HL-60/S4 (cell line): ENCODE measurements around the gene PASD1.

Experiments used
- in situ Hi-C: fragments of 300-500 bp; cut with MboI; formaldehyde crosslinking; loops from 2 replicates; pipeline ENCODE4 v1.14.3; 2022; ENCODE audit warnings: low sequenced_read_pairs

The PASD1 gene

DNA sequence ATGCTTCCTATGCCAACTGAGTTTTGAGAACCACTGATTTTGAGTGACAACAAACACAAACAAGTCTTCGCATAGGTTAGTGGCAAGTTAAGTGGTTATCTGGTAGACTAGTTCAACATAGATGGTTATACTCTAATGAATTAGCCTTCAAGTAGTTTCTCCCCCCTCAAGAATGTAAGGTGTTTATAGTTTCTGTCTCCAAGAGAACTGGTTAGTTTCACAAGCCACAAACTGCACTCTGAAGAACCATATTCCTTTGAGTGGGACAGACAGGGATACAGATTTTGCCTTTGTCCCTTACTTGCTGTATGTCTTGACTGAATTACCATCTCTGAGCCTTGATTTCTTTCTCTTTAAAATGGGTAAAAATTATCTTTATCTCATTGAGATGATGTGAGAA, 41.5 kb downstream of the PASD1 start:
- in situ Hi-C loops, result no loop called here

DNA sequence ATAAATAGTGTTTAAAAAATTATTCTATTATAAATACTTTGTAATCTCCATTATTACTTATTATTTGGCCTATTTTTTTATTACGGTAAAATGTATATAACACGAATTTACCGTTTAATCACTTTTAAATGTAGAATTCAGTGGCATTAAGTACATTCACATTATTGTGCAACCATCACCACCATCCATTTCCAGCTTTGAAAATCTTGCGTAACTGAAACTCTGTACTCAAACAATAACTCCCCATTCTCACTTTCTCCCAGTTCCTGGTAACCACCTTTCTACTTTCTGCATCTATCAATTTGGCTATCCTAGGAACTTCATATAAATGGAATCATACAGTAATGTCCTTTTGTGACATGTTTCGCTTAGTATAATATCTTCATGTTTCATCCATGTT, 45.7 kb downstream of the PASD1 start:
- in situ Hi-C loops, result no loop called here

DNA sequence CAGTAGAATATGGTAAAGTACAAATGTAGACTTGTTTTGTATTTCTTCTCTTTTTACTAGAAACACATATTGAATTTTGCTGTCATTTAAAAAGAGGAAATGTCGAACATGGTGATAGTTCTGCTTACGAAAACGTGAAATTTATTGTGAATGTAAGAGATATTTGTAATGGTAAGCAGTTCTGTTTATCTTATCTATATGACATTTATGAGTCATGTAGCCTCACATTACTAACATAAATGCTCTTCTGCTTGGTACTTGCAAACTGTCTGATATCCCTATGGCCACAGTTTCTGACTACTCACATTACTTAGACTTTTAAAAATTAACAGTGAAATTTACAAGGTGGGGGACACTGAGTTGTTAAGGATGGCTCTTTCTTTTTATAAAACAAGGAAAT, 57.9 kb downstream of the PASD1 start:
- in situ Hi-C loops, result no loop called here

DNA sequence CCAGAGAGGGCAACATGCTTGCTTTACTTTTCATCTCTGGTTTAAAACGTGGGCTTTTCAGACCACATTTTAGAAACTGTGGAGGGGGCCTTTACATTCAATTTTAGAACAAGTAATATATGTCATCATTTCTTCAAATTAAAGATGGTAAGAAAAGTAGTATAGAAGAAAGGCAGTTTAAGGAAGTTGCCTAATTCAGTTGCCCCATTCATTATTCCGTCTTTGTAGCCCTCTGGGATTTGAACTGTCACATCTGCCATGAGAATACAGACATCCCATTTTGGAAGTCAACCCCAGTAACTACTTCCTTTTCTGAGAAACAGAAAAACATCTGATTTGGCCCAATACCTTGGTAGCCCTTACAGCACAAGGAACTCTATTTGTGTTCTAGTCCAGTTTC, 61.2 kb downstream of the PASD1 start:
- in situ Hi-C loops, result no loop called here

DNA sequence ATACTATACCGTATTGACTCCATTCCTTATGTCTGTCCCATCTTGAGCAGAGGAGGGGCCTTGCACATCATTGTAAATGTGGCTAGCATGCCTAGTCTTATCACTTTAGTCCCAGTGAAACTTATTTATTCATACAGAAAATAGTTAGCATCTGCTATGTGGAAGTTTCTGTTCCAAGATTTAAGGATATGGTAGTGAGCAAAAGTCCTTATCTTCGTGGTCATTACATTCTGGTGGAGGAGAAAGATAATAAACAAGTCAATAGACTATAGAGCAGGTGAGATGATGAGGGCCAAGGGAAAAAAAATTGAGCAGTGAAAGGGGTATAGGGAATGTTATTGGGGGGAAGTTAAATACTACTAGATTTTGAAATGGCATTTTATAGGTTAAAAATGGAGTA, 68.3 kb downstream of the PASD1 start:
- in situ Hi-C loops, result no loop called here

DNA sequence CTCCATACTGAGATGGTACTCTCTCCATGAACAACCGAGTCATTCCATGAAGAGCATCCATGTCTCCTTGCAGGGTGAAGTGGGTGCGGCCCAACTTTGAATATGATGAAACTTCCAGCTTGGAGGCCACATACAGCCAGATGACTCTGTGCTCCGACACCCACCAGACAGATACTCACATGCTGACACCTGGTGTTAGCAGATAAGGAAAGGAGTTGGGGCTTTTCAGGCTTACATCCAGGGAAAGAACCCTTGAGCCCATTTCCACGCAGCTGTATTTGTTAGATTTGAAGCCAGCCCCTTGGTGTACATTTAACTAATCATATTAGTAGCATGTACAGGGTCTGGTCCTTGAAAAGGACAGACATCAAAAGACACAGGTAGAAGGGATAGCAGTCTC, 69.7 kb downstream of the PASD1 start:
- in situ Hi-C loops, result no loop called here

DNA sequence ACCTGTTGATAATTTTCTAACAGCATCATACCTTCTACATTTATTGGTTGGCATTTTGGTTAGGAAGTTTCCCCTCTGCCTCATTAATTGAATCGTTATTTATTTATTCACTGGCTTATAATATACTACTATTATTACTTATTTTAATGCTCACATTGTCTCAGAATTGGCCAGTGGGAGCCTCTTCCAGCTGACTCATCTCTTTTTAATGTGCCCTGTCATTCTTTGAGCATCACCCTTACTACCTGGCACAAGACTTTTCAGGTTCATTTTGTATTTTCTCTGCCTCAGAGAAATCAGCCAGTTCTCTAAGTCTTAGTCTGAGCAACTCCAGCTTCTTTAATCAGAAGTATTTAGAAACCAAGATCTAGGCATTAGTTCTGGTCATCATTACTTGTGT, 71.5 kb downstream of the PASD1 start:
- in situ Hi-C loops, result no loop called here

DNA sequence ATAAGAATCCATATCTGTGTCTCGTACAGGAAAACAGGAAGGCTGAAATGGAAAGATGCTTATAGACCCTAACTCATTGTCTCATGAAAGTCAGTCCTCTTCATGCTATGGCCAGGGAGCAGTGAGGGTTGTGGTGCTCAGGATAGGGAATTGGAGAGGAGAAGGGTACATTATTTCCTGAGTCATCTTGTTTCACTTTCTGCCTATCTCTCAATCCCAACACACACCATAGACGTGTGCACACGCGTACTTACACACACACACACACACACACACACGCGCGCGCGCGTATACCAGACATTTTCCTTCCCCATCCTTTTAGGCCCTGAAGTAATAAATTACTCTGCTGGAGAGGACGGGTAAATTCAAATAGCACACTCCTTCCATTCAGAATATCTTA, 78.1 kb downstream of the PASD1 start:
- in situ Hi-C loops, result no loop called here

DNA sequence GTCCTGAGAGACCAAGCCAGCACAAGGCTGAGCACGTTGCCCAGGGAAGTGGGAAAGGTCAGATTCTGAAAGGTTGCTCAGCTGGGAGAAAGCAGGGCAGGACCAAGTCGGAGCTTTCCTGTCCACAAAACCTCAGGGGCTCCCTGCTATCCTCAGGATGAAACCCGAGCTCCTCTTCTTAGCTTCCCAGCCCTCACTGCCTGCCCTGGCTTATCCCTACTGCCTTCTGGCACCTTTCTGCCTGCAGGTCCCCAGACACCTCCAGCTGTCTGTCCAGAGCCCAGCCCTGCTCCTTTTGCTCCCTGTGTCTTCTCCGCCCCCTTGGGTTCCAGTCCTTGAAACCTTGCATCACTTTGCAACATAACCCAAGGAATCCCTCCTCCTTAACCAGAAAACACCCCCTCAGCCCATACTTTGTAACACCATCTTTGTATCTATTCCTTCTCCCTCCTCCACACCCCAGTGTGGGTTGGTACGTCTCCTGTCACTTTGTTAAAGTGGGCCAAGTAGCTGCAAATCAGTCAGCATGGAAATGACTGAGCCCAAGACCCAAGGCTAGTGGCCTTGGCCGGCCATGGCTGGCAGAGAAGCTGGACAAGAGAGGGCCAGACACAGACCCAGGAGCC, 111.8 kb downstream of the PASD1 start:
- in situ Hi-C loops, result loop anchor here (25.0 kb wide), 2 partner anchors 163 to 513 kb away; no protein-coding TSS in a partner anchor

DNA sequence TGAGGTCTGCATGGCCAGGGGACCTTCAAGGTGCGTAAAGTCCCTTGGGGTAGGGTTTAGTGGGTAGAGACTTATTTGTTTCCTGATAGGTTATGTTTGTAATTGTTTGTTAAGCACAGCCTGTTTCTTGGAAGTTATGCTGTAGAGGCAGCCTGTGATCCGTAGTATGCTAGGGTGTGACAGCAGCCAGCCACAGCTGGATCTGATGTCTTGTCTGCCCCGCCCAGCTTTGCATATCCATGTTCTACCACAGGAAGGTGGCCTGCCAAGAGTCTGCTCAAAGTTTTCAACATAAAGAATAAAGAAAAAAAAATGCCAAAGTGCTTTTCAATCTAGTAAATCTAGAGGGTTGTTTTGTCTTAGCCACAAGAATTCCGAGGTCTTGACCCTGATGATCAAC, 112.7 kb downstream of the PASD1 start:
- in situ Hi-C loops, result loop anchor here (25.0 kb wide), 2 partner anchors 164 to 514 kb away; no protein-coding TSS in a partner anchor

DNA sequence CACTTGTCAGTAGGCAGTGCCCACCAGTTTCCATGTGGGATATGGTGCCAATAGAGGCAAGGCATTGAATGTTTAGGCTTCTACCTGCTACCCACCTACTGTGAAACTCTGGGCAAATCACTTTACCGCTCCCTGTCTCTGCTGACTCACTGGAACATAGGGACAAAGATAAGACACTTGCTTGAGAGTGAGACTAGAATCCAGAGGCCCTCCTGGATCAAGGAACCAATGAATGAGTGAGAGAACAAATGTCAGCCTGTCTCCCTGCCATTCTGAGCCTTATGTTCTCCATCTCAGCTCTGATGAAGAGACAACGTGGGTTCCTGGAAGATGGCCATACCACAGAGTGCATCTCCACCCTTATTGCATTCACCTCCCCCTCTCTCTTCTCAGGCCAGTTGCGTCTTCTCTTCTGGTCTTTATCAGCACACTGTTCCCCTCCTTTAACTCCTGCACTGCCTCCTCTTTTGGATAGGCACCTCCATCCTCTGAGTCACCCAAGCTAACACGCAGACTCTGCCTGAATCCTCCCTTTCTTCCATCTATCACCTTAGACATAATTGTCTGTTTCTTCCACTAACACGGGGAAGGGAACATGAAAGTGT, 116.4 kb downstream of the PASD1 start:
- in situ Hi-C loops, result loop anchor here (25.0 kb wide), 2 partner anchors 168 to 518 kb away; no protein-coding TSS in a partner anchor

DNA sequence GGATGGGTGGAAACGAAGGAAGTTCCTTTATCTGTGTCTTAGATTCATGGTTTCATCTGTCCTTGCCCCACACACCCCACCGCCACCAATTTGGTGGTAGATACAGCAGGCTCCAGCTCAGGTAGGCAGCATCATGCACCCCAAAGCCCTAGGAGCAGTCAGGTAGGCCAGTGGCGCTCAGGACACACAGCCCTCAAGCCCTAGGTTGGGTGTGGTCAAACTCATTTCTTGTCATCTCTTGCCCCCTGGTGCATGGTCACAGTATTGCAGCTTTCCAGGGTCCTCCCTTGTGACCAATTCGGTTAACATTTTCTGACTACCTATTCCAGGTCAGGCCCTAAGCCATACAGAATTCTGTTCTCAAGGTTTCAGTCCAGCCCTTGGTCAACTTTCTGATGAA, 117.3 kb downstream of the PASD1 start:
- in situ Hi-C loops, result loop anchor here (25.0 kb wide), 2 partner anchors 169 to 519 kb away; no protein-coding TSS in a partner anchor

DNA sequence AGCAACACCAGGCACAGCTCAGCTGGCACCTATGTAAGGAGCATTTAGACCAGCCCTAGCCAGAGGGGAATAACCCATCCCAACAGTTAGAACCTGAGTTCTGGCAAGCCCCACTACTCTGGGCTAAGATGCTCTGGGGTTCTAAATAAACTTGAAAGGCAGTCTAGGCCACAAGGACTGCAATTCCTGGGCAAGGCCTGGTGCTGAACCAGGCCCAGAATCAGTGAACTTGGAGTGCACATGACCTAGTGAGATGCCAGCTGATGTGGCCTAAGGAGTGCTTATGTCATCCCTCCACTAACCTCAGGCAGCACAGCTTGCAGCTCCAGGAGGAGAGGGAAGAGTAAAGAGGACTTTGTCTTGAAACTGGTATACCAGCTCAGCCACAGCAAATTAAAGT, 124.2 kb downstream of the PASD1 start:
- in situ Hi-C loops, result loop anchor here (25.0 kb wide), 2 partner anchors 175 to 525 kb away; no protein-coding TSS in a partner anchor

DNA sequence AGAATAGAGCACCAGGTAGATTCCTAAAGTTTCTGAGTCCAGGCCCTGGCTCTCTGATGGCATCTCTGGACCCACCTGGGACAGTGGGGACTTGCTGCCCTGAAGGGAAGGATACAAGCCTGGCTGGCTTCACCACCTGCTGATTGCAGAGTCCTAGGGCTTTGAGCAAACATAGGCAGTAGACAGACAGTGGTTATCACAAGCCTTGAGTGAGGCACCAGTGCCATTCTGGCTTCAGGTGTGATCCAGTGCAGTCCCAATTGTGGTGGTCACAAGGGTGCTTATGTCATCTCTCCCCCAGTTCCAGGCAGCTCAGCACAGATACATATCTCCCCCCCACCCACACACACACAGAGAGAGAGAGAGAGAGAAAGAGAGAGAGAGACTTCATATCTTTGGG, 125.2 kb downstream of the PASD1 start:
- in situ Hi-C loops, result loop anchor here (25.0 kb wide), 2 partner anchors 176 to 526 kb away; no protein-coding TSS in a partner anchor

DNA sequence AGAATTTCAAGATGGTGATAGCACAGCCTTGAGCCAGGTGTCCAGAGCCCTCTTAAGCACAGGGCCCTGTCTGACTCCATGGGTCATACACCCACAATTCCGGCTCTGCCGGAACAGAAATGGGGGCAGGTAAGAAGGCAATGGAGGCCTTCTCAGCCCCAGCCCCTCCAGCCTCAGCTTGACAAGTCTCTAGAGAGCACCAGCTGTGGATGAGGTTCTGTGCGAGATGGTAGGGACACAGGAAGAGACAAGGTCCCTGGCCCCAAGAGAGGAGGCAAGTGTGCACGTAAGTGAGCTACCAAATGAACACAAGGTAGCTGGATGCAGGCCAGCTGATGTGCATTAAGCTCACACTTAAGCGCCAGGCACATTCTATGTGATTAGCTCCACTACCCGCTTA, 129.3 kb downstream of the PASD1 start:
- in situ Hi-C loops, result loop anchor here (25.0 kb wide), 2 partner anchors 181 to 531 kb away; no protein-coding TSS in a partner anchor

DNA sequence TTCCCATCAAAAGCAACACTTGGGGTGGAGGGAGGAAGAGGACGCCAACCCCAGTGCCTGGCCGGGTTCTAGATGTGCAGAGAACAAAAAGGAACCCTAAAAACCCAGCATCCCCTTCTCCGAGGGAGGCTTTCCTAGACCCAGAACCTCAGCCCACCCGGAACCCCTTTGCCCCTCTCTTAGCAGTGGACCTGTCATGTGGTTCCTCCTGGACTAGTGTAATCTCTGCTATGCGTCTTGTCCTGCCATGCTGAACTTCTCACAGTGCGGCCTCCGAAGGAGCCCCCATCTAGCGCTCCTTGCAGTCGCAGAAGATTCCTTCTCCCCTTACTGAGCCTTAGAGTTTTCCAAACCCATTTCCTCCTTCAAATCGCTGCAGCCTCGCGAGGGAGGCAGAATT, 130.6 kb downstream of the PASD1 start:
- in situ Hi-C loops, result loop anchor here (25.0 kb wide), 2 partner anchors 182 to 532 kb away; no protein-coding TSS in a partner anchor

DNA sequence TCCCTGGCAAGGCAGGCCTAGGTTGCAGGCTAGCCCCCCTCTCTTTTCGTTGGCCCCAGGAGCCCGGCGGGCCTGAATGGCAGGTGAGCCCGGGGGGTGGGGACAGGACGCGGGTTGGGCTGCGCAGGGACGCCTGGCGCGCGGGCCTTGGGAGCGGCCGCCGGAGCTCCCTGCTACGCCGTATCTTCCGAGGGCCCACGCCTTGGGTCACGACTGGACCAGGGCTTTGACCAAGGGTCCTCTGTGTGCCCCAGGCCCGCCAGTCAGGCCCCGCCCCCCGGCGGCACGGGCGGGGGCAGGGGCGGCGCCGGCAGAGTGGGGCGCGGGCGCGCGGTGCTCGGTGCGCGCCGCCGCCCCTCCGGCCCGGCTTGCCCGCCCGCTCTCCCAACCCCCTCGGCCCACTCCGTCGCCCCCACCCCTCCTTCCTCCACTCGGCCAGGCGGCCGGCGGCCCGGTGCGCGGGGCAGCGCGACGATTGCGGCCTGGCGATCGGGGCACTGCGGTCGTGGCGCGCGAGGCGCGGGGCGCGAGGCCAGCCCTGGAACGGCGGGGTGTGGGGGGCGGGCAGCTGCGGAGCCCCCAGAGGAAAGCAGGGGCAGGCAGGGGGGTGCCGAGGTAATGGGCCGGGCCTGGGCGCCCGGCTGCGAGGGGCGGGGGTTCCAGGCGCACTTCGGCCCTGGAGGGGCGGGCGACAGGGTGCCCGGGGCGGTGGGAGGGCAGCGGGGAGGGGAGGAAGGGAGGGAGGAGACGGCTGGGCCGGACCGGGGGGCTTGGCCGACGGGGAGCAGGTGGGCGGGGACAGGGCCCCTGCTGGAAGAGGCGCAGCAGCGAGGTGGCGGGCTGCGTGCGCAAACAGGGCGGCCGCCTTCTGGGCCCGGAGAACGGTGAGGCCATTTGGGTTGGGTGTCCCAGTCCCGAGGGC, 131.4 kb downstream of the PASD1 start, which contains the start of gene PRRG3:
TSS of gene PRRG3 (plus strand) at position 798 of the 922 bp plus-strand sequence. CDS start 3,357 bp downstream, outside the sequence.
- in situ Hi-C loops, result loop anchor here (25.0 kb wide), 2 partner anchors 183 to 533 kb away; no protein-coding TSS in a partner anchor

DNA sequence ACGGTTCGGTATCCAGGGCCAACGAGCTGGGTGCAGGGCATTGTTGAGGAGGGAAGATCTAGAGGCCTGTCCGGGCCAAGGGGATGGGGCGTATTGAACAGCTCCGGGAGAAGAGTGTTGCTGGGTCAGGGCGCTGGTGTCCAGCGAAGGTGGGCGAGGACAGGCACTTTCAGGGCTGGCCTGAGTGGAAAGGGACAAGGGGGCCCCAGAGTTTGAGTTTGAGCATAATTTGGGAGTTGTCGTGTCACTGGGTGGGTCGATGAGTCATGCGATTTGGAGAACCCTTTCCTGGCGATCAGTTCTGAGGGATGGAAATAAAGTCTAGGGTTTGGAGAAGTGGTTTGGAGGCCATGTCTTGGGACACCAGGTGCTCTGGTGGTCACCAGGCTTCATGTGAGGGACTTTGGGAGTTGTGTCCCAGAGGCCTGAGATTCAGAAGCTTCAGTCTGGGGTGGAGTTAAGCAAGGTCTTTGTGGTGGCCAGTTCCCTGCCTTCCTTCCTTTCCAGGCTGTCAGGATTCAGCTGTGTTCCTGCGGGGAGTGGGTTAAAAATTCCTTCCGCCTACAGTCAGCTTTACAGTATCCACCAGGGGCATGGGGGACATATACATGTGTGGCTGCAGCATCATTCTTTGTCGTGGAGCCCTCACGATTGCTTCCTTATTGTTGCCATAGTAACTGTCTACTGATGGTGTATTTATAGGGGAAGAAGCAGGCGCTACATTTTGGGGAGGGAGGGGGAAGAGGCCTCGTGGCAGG, 132.3 kb downstream of the PASD1 start:
- in situ Hi-C loops, result loop anchor here (25.0 kb wide), 2 partner anchors 183 to 533 kb away; no protein-coding TSS in a partner anchor

DNA sequence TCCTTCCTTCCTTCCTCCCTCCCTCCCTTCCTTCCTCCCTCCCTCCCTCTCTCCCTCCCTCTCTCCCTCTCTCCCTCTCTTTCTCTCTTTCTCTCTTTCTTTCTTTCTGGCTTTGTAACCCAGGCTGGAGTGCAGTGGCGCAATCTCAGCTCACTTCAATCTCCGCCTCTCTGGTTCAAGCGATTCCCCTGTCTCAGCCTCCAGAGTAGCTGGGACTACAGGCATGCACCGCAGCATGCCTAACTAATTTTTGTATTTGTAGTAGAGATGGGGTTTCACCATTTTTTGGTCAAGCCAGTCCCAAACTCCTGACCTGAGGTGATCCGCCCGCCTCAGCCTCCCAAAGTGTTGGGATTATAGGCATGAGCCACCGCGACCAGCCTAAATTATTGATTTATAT, 133.6 kb downstream of the PASD1 start:
- in situ Hi-C loops, result loop anchor here (25.0 kb wide), 2 partner anchors 185 to 535 kb away; no protein-coding TSS in a partner anchor

DNA sequence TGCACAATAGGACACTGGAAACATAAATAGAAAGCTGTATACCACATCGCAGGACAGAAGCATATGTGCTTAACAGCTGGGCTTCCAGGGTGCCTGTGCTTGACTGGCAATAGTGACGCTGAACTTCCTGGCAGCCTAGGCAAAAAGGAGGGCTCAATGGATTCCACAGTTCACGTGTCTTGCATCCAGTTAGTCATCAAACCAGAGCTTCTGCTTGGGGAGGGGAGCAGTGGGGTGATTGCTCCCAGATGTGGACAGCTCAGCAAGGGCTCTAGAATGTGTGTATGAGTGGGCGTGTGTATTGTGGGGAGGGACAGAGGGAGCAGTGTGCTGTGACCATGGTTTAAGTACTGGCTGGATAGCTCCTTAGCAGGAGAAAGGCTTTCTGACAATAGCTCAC, 134.0 kb downstream of the PASD1 start:
- in situ Hi-C loops, result loop anchor here (25.0 kb wide), 2 partner anchors 185 to 535 kb away; no protein-coding TSS in a partner anchor
